ENCODE data around the gene EIF3L.

EIF3L gene

DNA sequence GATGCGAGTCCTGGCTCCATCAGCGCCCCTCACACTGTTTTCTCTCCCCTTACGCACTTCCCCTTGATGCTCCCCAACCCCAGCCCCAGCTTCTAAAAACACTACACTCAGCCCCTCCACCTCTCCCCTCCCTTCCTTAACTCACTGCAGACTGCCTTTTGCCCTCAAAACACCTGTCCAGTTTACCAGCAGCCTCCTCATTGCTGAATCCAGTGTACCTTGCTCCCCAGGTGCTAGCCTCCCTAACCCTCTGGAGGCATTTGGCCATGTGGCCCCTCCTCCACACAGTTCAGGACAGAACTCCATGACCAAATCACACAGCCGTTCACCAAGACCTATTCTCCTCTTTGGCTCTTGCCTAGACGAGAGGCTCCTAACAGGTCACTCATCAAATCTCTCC is 28.9 kb upstream of the EIF3L start:
- no peak overlapping the region for H2BK15ac ChIP-seq (ENCODE audit: low read depth, poor library complexity, severe bottlenecking)
- no peaks in the 10 kb centered on the region for H3K79me1 ChIP-seq (replicated peaks; ENCODE audit: low read length, poor library complexity, severe bottlenecking)
- H2AK5ac ChIP-seq (ENCODE audit: low read length, severe bottlenecking): no peak overlapping the region
- no peak overlapping the region for H3K14ac ChIP-seq (ENCODE audit: low read length in 2 of 2)
- no peak overlapping the region for H2BK120ac ChIP-seq (ENCODE audit: low read depth, low read length)
- WGBS: 96% methylated on average over 5 of the region's 5 CpGs
- no peak overlapping the region for H3K27ac ChIP-seq (ENCODE audit: low read length, poor library complexity, severe bottlenecking)
- H2AFZ ChIP-seq (ENCODE audit: low read depth, low read length): no peak overlapping the region
- H3K36me3 ChIP-seq (ENCODE audit: control insufficient read depth in 1 of 2, insufficient read depth in 2 of 2, low read depth in 1 of 2, low read length in 2 of 2): peaks cover 4 to 16% of the 10 kb centered on the region in 2 experiments
- no peak overlapping the region for H2BK5ac ChIP-seq (ENCODE audit: low read depth, low read length, poor library complexity, severe bottlenecking)
- H3K4ac ChIP-seq (ENCODE audit: low read depth in 1 of 2, low read length in 2 of 2): no peak overlapping the region
- no peak overlapping the region for H3K23ac ChIP-seq (ENCODE audit: low read length in 2 of 2)
- H3K9me3 ChIP-seq (ENCODE audit: control insufficient read depth, low read length): no peaks in the 10 kb centered on the region
- no peak overlapping the region for H3K4me2 ChIP-seq (ENCODE audit: low read length, poor library complexity, severe bottlenecking)
- no peak overlapping the region for H3K4me3 ChIP-seq (ENCODE audit: insufficient read depth in 1 of 2, low read depth in 1 of 2, low read length in 2 of 2)
- no peak overlapping the region for H4K91ac ChIP-seq (ENCODE audit: low read length)
- no peak overlapping the region for H2BK12ac ChIP-seq (ENCODE audit: low read length in 2 of 2)
- peaks cover 27% of the 10 kb centered on the region for H3K4me1 ChIP-seq (ENCODE audit: control insufficient read depth, insufficient read depth, low read depth, low read length)
- no peak overlapping the region for H3K9ac ChIP-seq (ENCODE audit: low read length)
- DNase-seq: no peak
- no peak overlapping the region for H4K8ac ChIP-seq (ENCODE audit: low read length)
- peaks cover 43 to 50% of the 10 kb centered on the region in 2 experiments for H3K27me3 ChIP-seq (ENCODE audit: control insufficient read depth in 1 of 2, insufficient read depth in 1 of 2, low read length in 2 of 2)
- no peak overlapping the region for H3K18ac ChIP-seq (ENCODE audit: low read depth in 1 of 2, low read length in 2 of 2)

DNA sequence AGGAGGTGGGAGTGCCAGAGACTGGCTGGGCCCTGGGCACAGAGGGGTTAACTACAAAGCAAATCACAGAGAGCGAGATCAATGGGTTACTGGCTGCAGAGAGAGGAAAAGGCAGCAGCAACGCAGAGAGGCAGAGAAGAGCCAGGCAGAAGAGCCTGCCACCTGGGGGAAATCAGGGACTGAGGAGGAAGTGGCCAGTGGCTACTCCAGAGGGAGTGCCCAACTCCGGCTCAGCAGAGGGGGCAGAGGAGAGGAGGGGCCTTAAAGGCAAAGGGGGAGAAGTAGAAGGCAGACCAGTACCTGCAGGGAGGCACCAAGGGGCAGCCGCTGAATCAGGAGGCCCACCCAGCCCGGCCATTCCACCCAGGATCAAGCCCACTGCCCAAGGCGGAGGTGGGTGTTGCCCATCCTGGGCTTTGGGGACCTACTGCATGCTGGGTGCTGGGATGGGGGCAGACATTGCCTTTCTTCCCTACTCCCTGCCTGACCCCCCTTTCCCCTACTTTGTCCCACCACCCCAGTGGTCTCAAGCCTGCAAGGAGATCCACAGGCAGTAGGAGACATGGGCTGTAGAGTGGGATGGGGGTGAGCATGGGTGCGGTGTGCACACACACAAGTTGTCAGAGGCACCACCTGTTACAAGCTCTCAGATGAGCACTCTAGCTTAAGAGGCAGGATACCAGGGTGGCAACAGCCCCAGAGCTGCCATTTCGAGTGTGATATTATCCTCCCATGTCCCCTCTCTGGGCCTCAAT is 27.0 kb upstream of the EIF3L start:
- Histone ChIP-seq H3K27ac (ENCODE audit: low read length, poor library complexity, severe bottlenecking) (no peak overlapping the region), H2BK15ac (ENCODE audit: low read depth, poor library complexity, severe bottlenecking) (no peak overlapping the region), H3K79me1 (replicated peaks; ENCODE audit: low read length, poor library complexity, severe bottlenecking) (no peaks in the 10 kb centered on the region), H3K18ac (ENCODE audit: low read depth in 1 of 2, low read length in 2 of 2) (no peak overlapping the region), H3K9ac (ENCODE audit: low read length) (no peak overlapping the region), H3K14ac (ENCODE audit: low read length in 2 of 2) (no peak overlapping the region), H3K4me1 (ENCODE audit: control insufficient read depth, insufficient read depth, low read depth, low read length) (peaks cover 27% of the 10 kb centered on the region), H3K4me2 (ENCODE audit: low read length, poor library complexity, severe bottlenecking) (no peak overlapping the region), H3K4ac (ENCODE audit: low read depth in 1 of 2, low read length in 2 of 2) (no peak overlapping the region), H3K23ac (ENCODE audit: low read length in 2 of 2) (no peak overlapping the region), H2AFZ (ENCODE audit: low read depth, low read length) (no peak overlapping the region), H2BK5ac (ENCODE audit: low read depth, low read length, poor library complexity, severe bottlenecking) (no peak overlapping the region), H3K27me3 (ENCODE audit: control insufficient read depth in 1 of 2, insufficient read depth in 1 of 2, low read length in 2 of 2) (peaks cover 46 to 50% of the 10 kb centered on the region in 2 experiments), H2BK12ac (ENCODE audit: low read length in 2 of 2) (no peak overlapping the region), H2BK120ac (ENCODE audit: low read depth, low read length) (no peak overlapping the region), H3K4me3 (ENCODE audit: insufficient read depth in 1 of 2, low read depth in 1 of 2, low read length in 2 of 2) (no peak overlapping the region), H4K91ac (ENCODE audit: low read length) (no peak overlapping the region), H2AK5ac (ENCODE audit: low read length, severe bottlenecking) (no peak overlapping the region), H3K9me3 (ENCODE audit: control insufficient read depth, low read length) (no peaks in the 10 kb centered on the region), H3K36me3 (ENCODE audit: control insufficient read depth in 1 of 2, insufficient read depth in 2 of 2, low read depth in 1 of 2, low read length in 2 of 2) (peaks cover 0 to 6% of the 10 kb centered on the region in 2 experiments), H4K8ac (ENCODE audit: low read length) (peak overlapping the region; percentile 55)
- 45% methylated on average over 6 of the region's 8 CpGs for WGBS
- no peak for DNase-seq

- H3K27ac ChIP-seq (ENCODE audit: low read length, poor library complexity, severe bottlenecking): no peak within 1 kb of the TSS
- no peak for DNase-seq
- no peaks in the 10 kb centered on the region for H3K9me3 ChIP-seq (ENCODE audit: control insufficient read depth, low read length)
- no peak within 1 kb of the TSS for H2BK5ac ChIP-seq (ENCODE audit: low read depth, low read length, poor library complexity, severe bottlenecking)
- H3K18ac ChIP-seq (ENCODE audit: low read depth in 1 of 2, low read length in 2 of 2): no peak within 1 kb of the TSS
- no peak within 1 kb of the TSS for H3K23ac ChIP-seq (ENCODE audit: low read length in 2 of 2)
- no peak within 1 kb of the TSS for H3K4ac ChIP-seq (ENCODE audit: low read depth in 1 of 2, low read length in 2 of 2)
- H2AFZ ChIP-seq (ENCODE audit: low read depth, low read length): no peak within 1 kb of the TSS
- H4K91ac ChIP-seq (ENCODE audit: low read length): no peak within 1 kb of the TSS
- H2BK15ac ChIP-seq (ENCODE audit: low read depth, poor library complexity, severe bottlenecking): peak within 1 kb of the TSS; percentile 15
- WGBS: 77% methylated on average over 21 of the region's 21 CpGs
- H2BK120ac ChIP-seq (ENCODE audit: low read depth, low read length): no peak within 1 kb of the TSS
- no peak within 1 kb of the TSS for H3K4me3 ChIP-seq (ENCODE audit: insufficient read depth in 1 of 2, low read depth in 1 of 2, low read length in 2 of 2)
- peaks cover 20% of the 10 kb centered on the region for H3K4me1 ChIP-seq (ENCODE audit: control insufficient read depth, insufficient read depth, low read depth, low read length)
- H2AK5ac ChIP-seq (ENCODE audit: low read length, severe bottlenecking): no peak within 1 kb of the TSS
- H3K4me2 ChIP-seq (ENCODE audit: low read length, poor library complexity, severe bottlenecking): no peak within 1 kb of the TSS
- no peaks in the 10 kb centered on the region for H3K79me1 ChIP-seq (replicated peaks; ENCODE audit: low read length, poor library complexity, severe bottlenecking)
- peak within 1 kb of the TSS; percentile 55 for H4K8ac ChIP-seq (ENCODE audit: low read length)
- H3K27me3 ChIP-seq (ENCODE audit: control insufficient read depth in 1 of 2, insufficient read depth in 1 of 2, low read length in 2 of 2): peaks cover 46 to 50% of the 10 kb centered on the region in 2 experiments
- H3K14ac ChIP-seq (ENCODE audit: low read length in 2 of 2): no peak within 1 kb of the TSS
- H2BK12ac ChIP-seq (ENCODE audit: low read length in 2 of 2): no peak within 1 kb of the TSS
- H3K36me3 ChIP-seq (ENCODE audit: control insufficient read depth in 1 of 2, insufficient read depth in 2 of 2, low read depth in 1 of 2, low read length in 2 of 2): peaks cover 0 to 9% of the 10 kb centered on the region in 2 experiments
- no peak within 1 kb of the TSS for H3K9ac ChIP-seq (ENCODE audit: low read length)
Measured at GRCh38 chr22:37823134-37823985, 25.9 kb upstream of the EIF3L start, which contains the start of gene GALR3. Gene GALR3 (plus strand): TSS chr22:37823382. CDS start chr22:37823407, 25 bp downstream.
